ENCODE results near the gene MYO1D. TPM values are rescaled to one million over a fixed set of nuclear protein-coding genes. Genes with fewer than 3 reads are reported as not detected.

MYO1D gene
- total RNA-seq, 1 experiment from 2014 or later: 29.9 TPM

DNA sequence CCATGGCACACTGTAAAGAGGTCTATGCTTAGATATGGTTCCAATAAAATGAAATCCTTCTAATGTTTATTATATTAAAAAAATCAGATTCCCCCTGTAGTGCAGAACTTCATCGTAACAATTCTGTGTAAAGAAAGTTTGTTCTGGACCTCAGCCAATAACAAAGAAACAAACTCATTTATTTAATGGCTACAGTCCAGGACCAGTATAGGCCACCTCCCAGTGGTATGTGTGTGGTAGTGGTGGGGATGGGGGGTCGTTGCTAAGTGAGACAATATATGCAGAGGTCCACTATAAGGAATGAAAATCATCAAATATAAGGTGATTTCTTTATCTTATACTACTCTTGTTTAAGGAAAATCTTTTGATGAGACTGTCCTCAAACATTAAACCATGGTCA lies 253.7 kb downstream of the MYO1D start (continued):
- TF ChIP-seq ZNF512 (CRISPR knock-in tag; IDR thresholded peaks at IDR 0.05; ENCODE audit: borderline replicate concordance): no peak
- no peak for TF ChIP-seq ZNF281 (CRISPR knock-in tag; IDR thresholded peaks at IDR 0.05)
- no peak for TF ChIP-seq JUN (CRISPR knock-in tag; IDR thresholded peaks at IDR 0.05)
- no peak for TF ChIP-seq GRHL2 (CRISPR knock-in tag; IDR thresholded peaks at IDR 0.05; ENCODE audit: insufficient replicate concordance, severe bottlenecking)
- TF ChIP-seq ZNF671 (CRISPR knock-in tag; IDR thresholded peaks at IDR 0.05): no peak

DNA sequence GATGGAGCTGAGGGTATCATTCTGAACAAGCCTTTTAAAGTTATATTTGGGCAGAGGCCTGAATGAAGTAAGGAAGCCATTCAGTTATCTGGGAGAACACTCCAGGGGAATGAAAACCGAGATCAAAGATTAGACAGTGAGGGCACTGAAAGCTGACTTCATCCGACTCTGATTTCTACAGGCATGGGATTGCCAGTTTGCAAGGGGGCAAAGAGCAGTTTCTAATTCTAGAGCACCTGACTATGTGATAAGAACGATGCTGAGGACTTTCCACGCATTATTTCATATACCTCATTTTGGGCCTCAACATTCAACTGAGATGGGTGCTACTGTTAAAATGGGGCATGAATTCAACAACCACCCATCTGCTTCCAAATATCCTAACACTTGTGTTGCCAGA lies 254.4 kb downstream of the MYO1D start:
- peaks cover 6% of the 10 kb centered on the region for H3K27me3 Mint-ChIP-seq (ENCODE audit: low read depth)
- H3K4me1 Mint-ChIP-seq: peaks cover 32% of the 10 kb centered on the region
- no peaks in the 10 kb centered on the region for H3K36me3 Mint-ChIP-seq
- H3K27ac Mint-ChIP-seq: no peak overlapping the region
- POLR2A ChIA-PET: no interaction called here
- DNase-seq (ENCODE audit: low spot score) (no peak), ATAC-seq (no peak)
- CTCF ChIA-PET: no interaction called here
- H3K4me3 Mint-ChIP-seq: no peak overlapping the region
- no peaks in the 10 kb centered on the region for H3K9me3 Mint-ChIP-seq
- TF ChIP-seq CTCF (IDR thresholded peaks at IDR 0.05) (no peak), ZNF121 (CRISPR knock-in tag; IDR thresholded peaks at IDR 0.05) (no peak), ZNF219 (CRISPR knock-in tag; IDR thresholded peaks at IDR 0.05; ENCODE audit: borderline replicate concordance) (no peak), MYBL2 (CRISPR knock-in tag; IDR thresholded peaks at IDR 0.05) (no peak), SOX15 (CRISPR knock-in tag; IDR thresholded peaks at IDR 0.05) (no peak), ZNF532 (CRISPR knock-in tag; IDR thresholded peaks at IDR 0.05; ENCODE audit: borderline replicate concordance) (no peak), ZNF232 (CRISPR knock-in tag; IDR thresholded peaks at IDR 0.05) (no peak), GRHL2 (CRISPR knock-in tag; IDR thresholded peaks at IDR 0.05; ENCODE audit: insufficient replicate concordance, severe bottlenecking) (no peak), RORB (CRISPR knock-in tag; IDR thresholded peaks at IDR 0.05) (no peak), ATF6 (CRISPR knock-in tag; IDR thresholded peaks at IDR 0.05) (no peak), ZNF425 (CRISPR knock-in tag; conservative IDR thresholded peaks at IDR 0.05) (no peak), AFF4 (CRISPR knock-in tag; IDR thresholded peaks at IDR 0.05; ENCODE audit: borderline replicate concordance) (no peak)
- TF ChIP-seq, protein P1, sequence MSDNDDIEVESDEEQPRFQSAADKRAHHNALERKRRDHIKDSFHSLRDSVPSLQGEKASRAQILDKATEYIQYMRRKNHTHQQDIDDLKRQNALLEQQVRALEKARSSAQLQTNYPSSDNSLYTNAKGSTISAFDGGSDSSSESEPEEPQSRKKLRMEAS (CRISPR knock-in tag; IDR thresholded peaks at IDR 0.05): no peak
